Liver (tissue), 9 donors: ENCODE data around the gene NIBAN1. TPM values are rescaled to one million over a fixed set of nuclear protein-coding genes. Genes with fewer than 3 reads are reported as not detected.

Experiments used
- DNase-seq: peaks from one replicate; pipeline ENCODE4 v3.0.0-alpha.2; 2017; ENCODE audit warnings: low spot score
- H3K27ac ChIP-seq, 2 donors: one replicate each; pipeline ENCODE4 v1.7.0; 2013; ENCODE audit warnings: inconsistent platforms in 2 of 2, low read length in 2 of 2, control low read depth in 1 of 2, low read depth in 1 of 2, mild to moderate bottlenecking in 1 of 2
- H3K27me3 ChIP-seq, 4 donors: one replicate each; pipeline versions ENCODE4 v1.6.1 to v1.7.0; 2013; ENCODE audit warnings: low read length in 3 of 4, inconsistent platforms in 1 of 4, mild to moderate bottlenecking in 1 of 4, moderate library complexity in 1 of 4; ENCODE audit not compliant: control insufficient read depth in 4 of 4, insufficient read depth in 4 of 4
- H3K36me3 ChIP-seq, 4 donors: one replicate each; pipeline versions ENCODE4 v1.6.1 to v1.7.0; 2013; ENCODE audit warnings: low read length in 3 of 4, mild to moderate bottlenecking in 3 of 4, low read depth in 1 of 4, moderate library complexity in 1 of 4; ENCODE audit not compliant: control insufficient read depth in 4 of 4, insufficient read depth in 3 of 4
- H3K4me1 ChIP-seq, 4 donors: one replicate each; pipeline versions ENCODE4 v1.6.1 to v1.7.0; 2013; ENCODE audit warnings: low read length in 3 of 4, mild to moderate bottlenecking in 3 of 4, moderate library complexity in 1 of 4; ENCODE audit not compliant: control insufficient read depth in 4 of 4, insufficient read depth in 4 of 4
- H3K4me3 ChIP-seq, 3 donors: one replicate each; pipeline versions ENCODE4 v1.6.1 to v1.7.0; 2013; ENCODE audit warnings: low read length in 3 of 3, control low read depth in 1 of 3, low read depth in 1 of 3, mild to moderate bottlenecking in 1 of 3
- H3K9ac ChIP-seq, 2 donors: one replicate each; pipeline ENCODE4 v1.7.0; 2013; ENCODE audit warnings: low read length in 2 of 2, mild to moderate bottlenecking in 2 of 2, moderate library complexity in 2 of 2, control low read depth in 1 of 2, low read depth in 1 of 2
- H3K9me3 ChIP-seq, 4 donors: one replicate each; pipeline versions ENCODE4 v1.6.1 to v1.7.0; 2013; ENCODE audit warnings: low read length in 3 of 4; ENCODE audit not compliant: control insufficient read depth in 4 of 4
- ATF3 ChIP-seq: IDR thresholded peaks from 2 replicates; pipeline ENCODE4 v1.6.1; 2016; ENCODE audit warnings: antibody characterized with exemption
- CTCF ChIP-seq: fragments of 150-350 bp; IDR thresholded peaks from 2 replicates; pipeline ENCODE4 v1.5.1; 2017; ENCODE audit warnings: improper control_type of control experiment, low read depth, low read length; ENCODE audit not compliant: missing input control
- FOXA1 ChIP-seq: IDR thresholded peaks from 2 replicates; pipeline ENCODE4 v1.6.1; 2016; ENCODE audit warnings: antibody characterized with exemption
- FOXA2 ChIP-seq: IDR thresholded peaks from 2 replicates; pipeline ENCODE4 v1.6.1; 2016; ENCODE audit warnings: antibody characterized with exemption
- HNF4A ChIP-seq, 2 donors: conservative IDR thresholded peaks; 2 replicates each; pipeline ENCODE4 v1.6.1; 2016; ENCODE audit warnings: antibody characterized with exemption in 2 of 2, mild to moderate bottlenecking in 2 of 2
- HNF4G ChIP-seq: IDR thresholded peaks from 2 replicates; pipeline ENCODE4 v1.6.1; 2016; ENCODE audit warnings: antibody characterized with exemption
- JUND ChIP-seq, 2 donors: IDR thresholded peaks; 2 replicates each; pipeline ENCODE4 v1.6.1; 2016; ENCODE audit warnings: antibody characterized with exemption in 2 of 2
- MAX ChIP-seq: IDR thresholded peaks from 2 replicates; pipeline ENCODE4 v1.6.1; 2016; ENCODE audit warnings: antibody characterized with exemption
- NR2F2 ChIP-seq: IDR thresholded peaks from 2 replicates; pipeline ENCODE4 v1.6.1; 2016; ENCODE audit warnings: antibody characterized with exemption
- RAD21 ChIP-seq, 2 donors: IDR thresholded peaks; 2 replicates each; pipeline ENCODE4 v1.6.1; 2016; ENCODE audit warnings: antibody characterized with exemption in 2 of 2, mild to moderate bottlenecking in 2 of 2
- REST ChIP-seq: IDR thresholded peaks from 2 replicates; pipeline ENCODE4 v1.6.1; 2016; ENCODE audit warnings: antibody characterized with exemption, mild to moderate bottlenecking
- RXRA ChIP-seq, 2 donors: IDR thresholded peaks; 2 replicates each; pipeline ENCODE4 v1.6.1; 2017 to 2018; ENCODE audit warnings: antibody characterized with exemption in 2 of 2, mild to moderate bottlenecking in 1 of 2
- SP1 ChIP-seq: IDR thresholded peaks from 2 replicates; pipeline ENCODE4 v1.6.1; 2018; ENCODE audit warnings: antibody characterized with exemption, mild to moderate bottlenecking
- TAF1 ChIP-seq: conservative IDR thresholded peaks from 2 replicates; pipeline ENCODE4 v1.6.1; 2016; ENCODE audit warnings: antibody characterized with exemption, mild to moderate bottlenecking
- YY1 ChIP-seq: IDR thresholded peaks from 2 replicates; pipeline ENCODE4 v1.6.1; 2016; ENCODE audit warnings: antibody characterized with exemption, mild to moderate bottlenecking
- ZBTB33 ChIP-seq: IDR thresholded peaks from 2 replicates; pipeline ENCODE4 v1.6.1; 2016; ENCODE audit warnings: antibody characterized with exemption
- WGBS: extraction: QIAGEN DNeasy Blood & Tissue Kit; methylation state at CpG from one replicate; pipeline ENCODE4 v1.1.7; 2013; 5-methylcytosine and 5-hydroxymethylcytosine counted together
- polyA plus RNA-seq, 2 donors: library from polyadenylated mRNA; stranded (reverse) in 1 of 2; unstranded in 1 of 2; fragments of 200-250 nt in 1 of 2; fragments of >200 nt in 1 of 2; fragmentation: Nextera tagmentation in 1 of 2; extraction: Ambion mirVana in 1 of 2; gene quantifications; one replicate each; pipeline versions ENCODE4 v1.2.1 to v1.2.3, GENCODE V29; 2013 to 2015
- total RNA-seq, 2 donors: library from RNA; depleted of rRNA; stranded (reverse); fragments of >200 nt; gene quantifications; one replicate each; pipeline ENCODE4 v1.2.3, GENCODE V29; 2014
- donor health status: healthy.
- donor health status: healthy.
- donor health status: healthy.
- donor health status: healthy.
- donor health status: healthy.

Gene NIBAN1
- total and polyA plus RNA-seq, 4 donors, result 0.50 to 5.5 (median 2.8) TPM

GRCh38 chr1:184970691-184971161 lies 3.6 kb downstream of the NIBAN1 start:
- Histone ChIP-seq H3K4me1 (peaks cover 11 to 21% (median 19%) of the 10 kb centered on the region in 4 donors), H3K9me3 (no peaks in the 10 kb centered on the region), H3K4me3 (no peak overlapping the region), H3K36me3 (no peaks in the 10 kb centered on the region), H3K27me3 (peaks cover 0 to 2% (median 0%) of the 10 kb centered on the region in 4 donors), H3K9ac (no peak overlapping the region), H3K27ac (no peak overlapping the region)
- TF ChIP-seq TAF1, result no peak
- no peak for TF ChIP-seq RAD21 (IDR thresholded peaks at IDR 0.05)
- TF ChIP-seq CTCF, result no peak
- no peak for TF ChIP-seq MAX
- no peak for TF ChIP-seq REST
- TF ChIP-seq ATF3, result no peak
- TF ChIP-seq SP1, result no peak
- no peak for TF ChIP-seq RXRA (IDR thresholded peaks at IDR 0.05)
- TF ChIP-seq HNF4G, result no peak
- TF ChIP-seq JUND (IDR thresholded peaks at IDR 0.05), result no peak
- no peak for TF ChIP-seq FOXA1
- no peak for TF ChIP-seq YY1
- TF ChIP-seq ZBTB33, result no peak
- TF ChIP-seq HNF4A (conservative IDR thresholded peaks at IDR 0.05), result no peak
- WGBS, result 69% methylated on average over 5 of the region's 5 CpGs
- DNase-seq, result no peak

GRCh38 chr1:184966989-184967388 lies 7.3 kb downstream of the NIBAN1 start:
- no peak overlapping the region for H3K4me3 ChIP-seq
- H3K27me3 ChIP-seq, result no peaks in the 10 kb centered on the region
- H3K9me3 ChIP-seq, result no peaks in the 10 kb centered on the region
- DNase-seq, result no peak
- H3K9ac ChIP-seq, result no peak overlapping the region
- 94% methylated on average over 2 of the region's 2 CpGs for WGBS
- no peaks in the 10 kb centered on the region for H3K4me1 ChIP-seq
- no peaks in the 10 kb centered on the region for H3K36me3 ChIP-seq
- no peak overlapping the region for H3K27ac ChIP-seq
- TF ChIP-seq YY1 (no peak), HNF4A (conservative IDR thresholded peaks at IDR 0.05) (no peak), NR2F2 (no peak), RXRA (IDR thresholded peaks at IDR 0.05) (no peak), SP1 (no peak), FOXA2 (no peak), CTCF (no peak), ATF3 (no peak), TAF1 (no peak), HNF4G (no peak), JUND (IDR thresholded peaks at IDR 0.05) (no peak), MAX (no peak), FOXA1 (no peak), REST (no peak)
